H1 (cell line): ENCODE results near the gene DUSP9. TPM values are rescaled to one million over a fixed set of nuclear protein-coding genes. Genes with fewer than 3 reads are reported as not detected.

Experiments
- SP2 ChIP-seq: IDR thresholded peaks from 2 replicates; pipeline ENCODE4 v1.6.1; 2012; ENCODE audit warnings: mild to moderate bottlenecking, low read length, inconsistent platforms
- polyA plus RNA-seq, 7 experiments: library from polyadenylated mRNA; depleted of rRNA in 3 of 7; stranded (reverse) in 5 of 7; unstranded in 2 of 7; fragments of >200 nt in 5 of 7; fragments of 200-250 nt in 2 of 7; gene quantifications; 1 replicate in 5 of 7; 2 replicates in 1 of 7; 4 replicates in 1 of 7; pipeline versions ENCODE4 v1.2.1 to v1.2.3, GENCODE V29; 2011 to 2013; ENCODE audit warnings: missing spikeins in 2 of 7, mixed read lengths in 2 of 7
- total RNA-seq: library from RNA; stranded (reverse); fragmentation: NEBNext Ultra II Directional; extraction: Animal tissue kit (Norgen Biotek cat#: 25700); gene quantifications from 2 replicates; pipeline ENCODE4 v1.2.1, GENCODE V29; 2021

DUSP9 gene
- total and polyA plus RNA-seq, 2 of the 8 experiments (the other 6 are each of a cell fraction or from before 2014, with no cell fraction given) = 0.80 to 1.1 TPM

DNA sequence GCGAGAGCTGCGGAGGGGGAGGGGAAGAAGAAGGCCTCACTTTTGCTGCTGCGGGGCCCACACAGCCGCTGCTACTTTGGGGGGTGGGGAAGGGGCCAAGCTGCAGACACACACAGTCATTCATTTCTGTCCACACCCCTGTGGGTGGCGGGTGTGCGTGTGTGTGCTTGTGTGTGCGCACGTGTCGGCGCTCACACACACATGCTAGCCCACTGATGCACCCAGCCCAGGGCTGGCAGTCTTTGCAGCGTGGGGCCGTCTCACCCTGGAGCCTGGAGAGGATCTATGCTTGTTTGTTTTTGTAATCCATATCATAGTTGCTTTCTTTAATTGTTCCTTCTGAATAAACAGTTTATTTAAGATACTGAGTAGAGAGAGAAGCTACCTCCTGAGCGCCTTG, 4.0 kb downstream of the DUSP9 start (continued):
- TF ChIP-seq SP2 = no peak
